Upper lobe of left lung (tissue), 6 donors: Measurements from ENCODE around the gene DPYD. TPM values are rescaled to one million over a fixed set of nuclear protein-coding genes. Genes with fewer than 3 reads are reported as not detected.

Source experiments
- ATAC-seq, 2 donors: fragments of 200-7000 bp; cut with Tn5 transposase; one replicate each; pipeline ENCODE4 v1.9.1; 2022; ENCODE audit warnings: mild to moderate bottlenecking in 2 of 2, moderate library complexity in 2 of 2; ENCODE audit not compliant: low FRiP score in 2 of 2
- DNase-seq, 2 donors: peaks; one replicate each; pipeline ENCODE4 v3.0.0-alpha.2; 2019 to 2020
- H3K27ac ChIP-seq, 4 donors: fragments of 200-600 bp; sonication (generic); one replicate each; pipeline ENCODE4 v1.5.1; 2016 to 2019
- H3K27me3 ChIP-seq, 4 donors: fragments of 200-600 bp; sonication (generic); one replicate each; pipeline ENCODE4 v1.5.1; 2017 to 2019
- H3K36me3 ChIP-seq, 4 donors: fragments of 200-600 bp; sonication (generic); one replicate each; pipeline ENCODE4 v1.5.1; 2016 to 2019
- H3K4me1 ChIP-seq, 4 donors: fragments of 200-600 bp; sonication (generic); one replicate each; pipeline ENCODE4 v1.5.1; 2018 to 2019
- H3K4me3 ChIP-seq, 4 donors: fragments of 200-600 bp; sonication (generic); one replicate each; pipeline ENCODE4 v1.5.1; 2017 to 2019; ENCODE audit warnings: mild to moderate bottlenecking in 2 of 4, moderate library complexity in 1 of 4
- H3K9me3 ChIP-seq, 4 donors: fragments of 200-600 bp; sonication (generic); one replicate each; pipeline ENCODE4 v1.5.1; 2018 to 2019
- EP300 ChIP-seq, 4 donors: sonication (generic); formaldehyde crosslinking; IDR thresholded peaks; one replicate each; pipeline ENCODE4 v1.5.1; 2017; ENCODE audit warnings: antibody characterized with exemption in 4 of 4, control low read depth in 2 of 4
- POLR2A ChIP-seq, 4 donors: fragments of 450-650 bp; IDR thresholded peaks; one replicate each; pipeline ENCODE4 v1.5.1; 2016 to 2017; ENCODE audit warnings: antibody characterized with exemption in 4 of 4, mild to moderate bottlenecking in 2 of 4
- POLR2AphosphoS5 ChIP-seq, 2 donors: sonication (generic); formaldehyde crosslinking; IDR thresholded peaks; one replicate each; pipeline ENCODE4 v1.5.1; 2017; ENCODE audit warnings: antibody characterized with exemption in 2 of 2
- WGBS, 2 donors: methylation state at CpG; one replicate each; pipeline ENCODE4 v1.1.5; 2017 to 2018; 5-methylcytosine and 5-hydroxymethylcytosine counted together
- total RNA-seq, 6 donors: library from RNA; depleted of rRNA in 4 of 6; stranded (reverse); fragments of >200 nt in 4 of 6; gene quantifications; one replicate each; pipeline versions ENCODE4 v1.1.0 to v1.2.1, GENCODE V29; 2016 to 2021
- TF ChIP-seq, protein P1 (sequence below), 6 experiments: fragments of 450-650 bp in 4 of 6; fragments of 200-600 bp in 2 of 6; sonication (generic) in 2 of 6; IDR thresholded peaks; one replicate each; pipeline ENCODE4 v1.5.1; 2016 to 2019; ENCODE audit warnings: antibody characterized with exemption in 6 of 6
- donor health status: DM: no; HTN: no; CAD: no; lungs with moderate emphysema.
- donor health status: DM: no; HTN: yes; CAD: no; lungs with severe emphysema.

Gene DPYD
- total RNA-seq, 6 donors from 2014 or later = 60.9 to 106 (median 79.7) TPM

DNA sequence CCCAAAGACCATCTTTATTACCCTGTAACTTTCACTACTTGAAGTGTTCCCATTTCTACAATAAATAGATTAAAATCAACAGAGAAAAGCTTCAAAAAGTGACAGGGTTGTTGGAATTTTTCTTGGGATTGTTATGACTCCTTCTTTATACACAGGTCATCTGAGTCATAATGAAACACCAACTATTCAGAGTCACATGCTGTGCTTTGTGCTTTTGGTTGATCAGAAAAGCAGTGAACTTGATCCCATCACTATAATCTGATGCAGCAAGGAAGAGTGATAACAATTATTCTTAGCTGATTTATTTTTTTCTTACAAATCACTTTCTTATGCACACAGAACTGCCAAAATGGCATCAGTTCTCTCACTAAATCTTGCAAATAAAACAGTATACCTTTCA is 776.3 kb downstream of the DPYD start:
- TF ChIP-seq EP300 (IDR thresholded peaks at IDR 0.05) (no peak), POLR2A (IDR thresholded peaks at IDR 0.05) (no peak)
- TF ChIP-seq, protein P1, sequence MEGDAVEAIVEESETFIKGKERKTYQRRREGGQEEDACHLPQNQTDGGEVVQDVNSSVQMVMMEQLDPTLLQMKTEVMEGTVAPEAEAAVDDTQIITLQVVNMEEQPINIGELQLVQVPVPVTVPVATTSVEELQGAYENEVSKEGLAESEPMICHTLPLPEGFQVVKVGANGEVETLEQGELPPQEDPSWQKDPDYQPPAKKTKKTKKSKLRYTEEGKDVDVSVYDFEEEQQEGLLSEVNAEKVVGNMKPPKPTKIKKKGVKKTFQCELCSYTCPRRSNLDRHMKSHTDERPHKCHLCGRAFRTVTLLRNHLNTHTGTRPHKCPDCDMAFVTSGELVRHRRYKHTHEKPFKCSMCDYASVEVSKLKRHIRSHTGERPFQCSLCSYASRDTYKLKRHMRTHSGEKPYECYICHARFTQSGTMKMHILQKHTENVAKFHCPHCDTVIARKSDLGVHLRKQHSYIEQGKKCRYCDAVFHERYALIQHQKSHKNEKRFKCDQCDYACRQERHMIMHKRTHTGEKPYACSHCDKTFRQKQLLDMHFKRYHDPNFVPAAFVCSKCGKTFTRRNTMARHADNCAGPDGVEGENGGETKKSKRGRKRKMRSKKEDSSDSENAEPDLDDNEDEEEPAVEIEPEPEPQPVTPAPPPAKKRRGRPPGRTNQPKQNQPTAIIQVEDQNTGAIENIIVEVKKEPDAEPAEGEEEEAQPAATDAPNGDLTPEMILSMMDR (IDR thresholded peaks at IDR 0.05) = no peak
- H3K4me1 ChIP-seq = no peaks in the 10 kb centered on the region
- ATAC-seq (no peak), DNase-seq (no peak)
- peaks cover 0 to 2% (median 0%) of the 10 kb centered on the region in 4 donors for H3K36me3 ChIP-seq
- no peak overlapping the region for H3K27ac ChIP-seq
- no peak overlapping the region for H3K4me3 ChIP-seq
- no peaks in the 10 kb centered on the region for H3K27me3 ChIP-seq
- no peaks in the 10 kb centered on the region for H3K9me3 ChIP-seq

DNA sequence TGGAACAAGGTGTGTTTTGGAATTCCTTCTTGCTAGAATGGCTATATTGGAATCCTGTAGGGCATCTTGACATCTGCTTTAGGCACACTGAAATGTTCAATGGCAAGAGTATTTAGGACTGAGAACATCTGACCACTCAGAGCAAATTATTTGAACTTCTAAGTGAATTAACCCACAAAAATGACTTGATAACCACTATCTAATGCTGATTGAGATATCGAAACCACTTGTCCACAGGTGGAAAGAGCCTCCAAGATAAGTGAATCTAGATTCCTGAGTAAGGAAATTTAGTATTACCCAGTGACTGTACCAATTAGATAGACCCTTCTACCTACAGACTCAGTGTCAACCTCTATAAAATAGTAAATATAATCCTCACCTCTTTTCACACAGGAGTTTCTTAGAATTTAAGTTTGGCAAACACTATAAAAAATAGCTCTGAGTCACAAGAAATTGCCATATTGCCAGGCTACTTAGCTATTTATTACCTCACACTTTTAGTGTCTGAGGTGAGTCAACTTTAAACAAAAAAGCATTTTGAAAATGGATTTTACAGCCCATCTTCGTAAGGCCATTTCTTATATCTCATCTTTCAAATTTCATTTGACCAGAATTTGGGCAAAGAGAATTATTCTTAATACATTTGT is 777.5 kb downstream of the DPYD start:
- DNase-seq (no peak), ATAC-seq (no peak)
- Histone ChIP-seq H3K4me3 (no peak overlapping the region), H3K36me3 (peaks cover 0 to 2% (median 0%) of the 10 kb centered on the region in 4 donors), H3K4me1 (peaks cover 0 to 6% (median 2%) of the 10 kb centered on the region in 4 donors), H3K27ac (no peak overlapping the region), H3K27me3 (no peaks in the 10 kb centered on the region), H3K9me3 (no peaks in the 10 kb centered on the region)
- TF ChIP-seq EP300 (IDR thresholded peaks at IDR 0.05) = no peak
- no peak for TF ChIP-seq POLR2A (IDR thresholded peaks at IDR 0.05)
- no peak for TF ChIP-seq POLR2AphosphoS5 (IDR thresholded peaks at IDR 0.05)
- TF ChIP-seq, protein P1 (IDR thresholded peaks at IDR 0.05) = no peak
- 93 to 96% methylated on average over 2 of the region's 2 CpGs for WGBS, 2 donors

DNA sequence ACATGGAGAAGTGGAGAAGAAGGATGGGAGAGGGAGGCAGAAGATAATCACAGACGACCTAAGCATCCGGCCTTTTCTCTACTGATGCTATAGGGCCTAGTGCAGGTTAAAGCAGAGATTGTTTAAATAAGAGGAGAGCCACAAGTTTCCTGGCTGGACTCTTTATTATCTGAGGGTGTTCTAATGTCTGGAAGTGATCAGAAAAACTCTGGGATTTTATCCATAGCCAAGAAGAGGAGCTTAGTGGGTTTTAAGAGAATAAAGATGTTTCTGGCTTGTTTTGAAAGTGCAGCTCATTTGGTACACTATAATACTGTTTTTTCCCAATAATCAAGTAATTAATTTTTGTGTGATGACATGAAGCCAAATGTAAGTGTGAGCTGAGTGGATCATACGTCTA is 780.2 kb downstream of the DPYD start:
- Histone ChIP-seq H3K27ac (no peak overlapping the region), H3K36me3 (no peaks in the 10 kb centered on the region), H3K4me1 (peaks cover 0 to 10% (median 3%) of the 10 kb centered on the region in 4 donors), H3K9me3 (no peaks in the 10 kb centered on the region), H3K4me3 (no peak overlapping the region), H3K27me3 (no peaks in the 10 kb centered on the region)
- 95 to 96% methylated on average over 3 of the region's 3 CpGs for WGBS, 2 donors
- ATAC-seq = no peak
- no peak for DNase-seq
- TF ChIP-seq EP300 (IDR thresholded peaks at IDR 0.05) = no peak
- TF ChIP-seq, protein P1 (IDR thresholded peaks at IDR 0.05) = no peak
- TF ChIP-seq POLR2A (IDR thresholded peaks at IDR 0.05) = no peak
- no peak for TF ChIP-seq POLR2AphosphoS5 (IDR thresholded peaks at IDR 0.05)

DNA sequence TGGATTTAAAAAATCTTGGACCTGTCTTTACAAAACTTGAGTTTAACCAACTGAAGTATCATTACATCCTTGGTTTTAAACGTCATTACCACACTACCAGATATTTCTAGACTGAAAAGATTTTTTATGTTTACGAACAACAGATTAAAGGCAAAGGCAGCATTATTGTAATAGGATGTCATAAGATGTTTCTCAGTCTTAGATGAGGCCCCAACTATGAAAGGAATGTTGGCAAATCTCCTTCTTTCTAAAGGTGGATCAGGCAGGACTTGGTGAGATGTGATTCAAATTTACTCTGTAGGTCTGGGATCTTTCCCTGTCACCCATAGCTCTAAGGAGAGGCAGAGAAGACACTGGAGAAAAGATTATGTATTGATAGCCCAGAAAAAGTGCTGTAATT is 781.3 kb downstream of the DPYD start:
- H3K4me1 ChIP-seq = peaks cover 0 to 10% (median 3%) of the 10 kb centered on the region in 4 donors
- TF ChIP-seq POLR2AphosphoS5 (IDR thresholded peaks at IDR 0.05) (no peak), EP300 (IDR thresholded peaks at IDR 0.05) (no peak), POLR2A (IDR thresholded peaks at IDR 0.05) (no peak)
- TF ChIP-seq, protein P1 (IDR thresholded peaks at IDR 0.05) = no peak
- no peaks in the 10 kb centered on the region for H3K9me3 ChIP-seq
- H3K27ac ChIP-seq = no peak overlapping the region
- no peaks in the 10 kb centered on the region for H3K36me3 ChIP-seq
- ATAC-seq = no peak
- DNase-seq = no peak
- H3K4me3 ChIP-seq = no peak overlapping the region
- no peaks in the 10 kb centered on the region for H3K27me3 ChIP-seq
- 83 to 84% methylated on average over 2 of the region's 2 CpGs for WGBS, 2 donors

DNA sequence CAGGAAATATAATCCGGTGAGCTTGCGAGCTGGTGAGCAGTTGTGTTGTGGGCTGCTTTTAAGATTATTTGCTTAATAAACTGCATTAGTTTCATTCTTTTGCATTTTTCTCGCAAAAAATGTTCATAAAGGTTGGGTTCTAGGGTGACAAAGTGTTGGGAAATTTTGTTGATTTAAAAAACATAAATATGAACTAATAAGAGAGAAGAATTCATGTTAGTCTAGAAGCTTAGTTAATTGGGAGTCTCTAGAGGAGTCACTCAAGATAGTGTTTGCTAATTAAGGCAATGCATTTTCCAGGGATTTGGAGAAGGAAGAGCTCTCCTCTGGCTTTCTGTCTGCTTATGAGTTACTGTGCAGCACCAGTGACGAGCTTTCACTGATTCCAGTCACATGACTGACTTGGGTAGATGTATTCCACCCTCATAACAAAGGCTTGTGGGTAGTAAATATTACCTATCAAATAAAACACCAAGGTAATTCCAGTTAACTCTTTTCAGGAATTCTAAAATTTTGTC is 782.3 kb downstream of the DPYD start:
- Histone ChIP-seq H3K4me3 (no peak overlapping the region), H3K27ac (no peak overlapping the region), H3K27me3 (no peaks in the 10 kb centered on the region), H3K4me1 (peaks cover 0 to 10% (median 3%) of the 10 kb centered on the region in 4 donors), H3K9me3 (no peaks in the 10 kb centered on the region), H3K36me3 (no peaks in the 10 kb centered on the region)
- TF ChIP-seq POLR2AphosphoS5 (IDR thresholded peaks at IDR 0.05) = no peak
- TF ChIP-seq, protein P1 (IDR thresholded peaks at IDR 0.05) = no peak
- no peak for TF ChIP-seq POLR2A (IDR thresholded peaks at IDR 0.05)
- TF ChIP-seq EP300 (IDR thresholded peaks at IDR 0.05) = no peak
- ATAC-seq = no peak
- DNase-seq = no peak
- WGBS, 2 donors = 38 to 48% methylated on average over 4 of the region's 4 CpGs
